Measurements from ENCODE around the gene EMD.
A peak's percentile ranks its signal among the peaks of the same experiment; 100 is the strongest.
"Not testable (repeated sequence)": the region's sequence is repeated elsewhere in the genome, so short reads cannot be mapped to it uniquely, and the experiment has no call there.

The EMD gene

DNA sequence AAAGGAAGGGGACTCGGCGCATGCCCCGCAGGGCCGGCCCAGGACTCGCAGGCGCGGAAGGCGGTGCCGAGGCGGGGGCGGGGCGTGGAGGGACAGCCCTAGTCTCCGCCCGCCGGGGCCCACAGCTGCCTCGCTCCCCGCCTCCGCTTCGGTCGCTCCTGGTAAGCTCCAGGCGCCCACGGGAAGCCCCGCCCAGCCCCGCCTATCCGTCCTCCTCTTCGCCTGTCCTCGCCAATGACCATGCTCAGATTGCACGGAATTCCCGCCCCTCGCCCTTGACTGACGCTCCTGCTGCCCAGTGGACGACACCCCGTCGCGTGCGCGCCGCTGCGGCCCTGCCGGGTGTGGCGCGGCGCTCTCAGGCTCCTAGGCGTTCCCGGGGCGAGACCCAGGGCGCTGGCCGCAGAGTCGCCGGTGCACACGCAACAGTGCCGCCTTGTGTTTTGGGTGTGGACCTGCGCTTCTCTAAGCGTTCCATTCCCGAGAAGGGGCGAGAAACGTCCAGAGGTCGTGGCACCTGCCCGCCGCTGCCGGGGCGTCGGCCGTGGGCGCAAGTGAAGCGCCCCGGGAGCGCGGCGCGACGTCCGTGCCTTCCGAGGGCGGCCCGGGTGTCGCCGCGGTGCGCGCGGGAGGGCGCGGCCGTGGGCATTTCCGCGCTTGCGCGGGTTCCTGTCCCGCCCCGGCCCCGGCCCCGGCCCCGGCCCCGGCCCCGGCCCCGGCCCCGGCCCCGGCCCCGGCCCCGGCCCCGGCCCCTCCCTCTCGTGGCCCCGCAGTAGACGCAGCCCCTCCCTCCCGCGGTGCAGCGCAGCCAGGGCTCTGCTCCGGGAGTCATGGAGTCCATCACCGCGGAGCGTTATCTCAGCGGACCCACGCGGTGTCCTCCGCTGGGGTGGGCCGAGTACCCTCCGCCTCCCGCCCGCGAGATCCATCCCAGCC is 11.0 kb downstream of the EMD start:
- not testable (repeated sequence) for DNase-seq (ENCODE audit: extremely low read depth in 1 of 2, low read depth in 1 of 2)

DNA sequence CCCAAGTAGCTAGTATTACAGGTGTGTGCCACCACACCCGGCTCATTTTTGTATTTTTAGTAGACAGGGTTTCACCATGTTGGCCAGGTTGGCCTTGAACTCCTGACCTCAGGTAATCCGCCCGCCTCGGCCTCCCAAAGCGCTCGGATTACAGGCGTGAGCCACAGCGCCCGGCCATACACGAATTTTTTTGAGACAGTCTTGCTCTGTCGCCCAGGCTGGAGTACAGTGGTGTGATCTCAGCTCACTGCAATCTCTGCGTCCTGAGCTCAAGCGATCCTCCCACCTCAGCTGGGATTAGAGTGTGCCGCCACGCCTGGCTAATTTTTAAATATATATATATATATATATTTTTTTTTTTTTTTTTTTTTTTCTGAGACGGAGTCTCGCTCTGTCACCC is 17.3 kb downstream of the EMD start:
- not testable (repeated sequence) for DNase-seq (ENCODE audit: extremely low read depth in 1 of 2, low read depth in 1 of 2)

DNA sequence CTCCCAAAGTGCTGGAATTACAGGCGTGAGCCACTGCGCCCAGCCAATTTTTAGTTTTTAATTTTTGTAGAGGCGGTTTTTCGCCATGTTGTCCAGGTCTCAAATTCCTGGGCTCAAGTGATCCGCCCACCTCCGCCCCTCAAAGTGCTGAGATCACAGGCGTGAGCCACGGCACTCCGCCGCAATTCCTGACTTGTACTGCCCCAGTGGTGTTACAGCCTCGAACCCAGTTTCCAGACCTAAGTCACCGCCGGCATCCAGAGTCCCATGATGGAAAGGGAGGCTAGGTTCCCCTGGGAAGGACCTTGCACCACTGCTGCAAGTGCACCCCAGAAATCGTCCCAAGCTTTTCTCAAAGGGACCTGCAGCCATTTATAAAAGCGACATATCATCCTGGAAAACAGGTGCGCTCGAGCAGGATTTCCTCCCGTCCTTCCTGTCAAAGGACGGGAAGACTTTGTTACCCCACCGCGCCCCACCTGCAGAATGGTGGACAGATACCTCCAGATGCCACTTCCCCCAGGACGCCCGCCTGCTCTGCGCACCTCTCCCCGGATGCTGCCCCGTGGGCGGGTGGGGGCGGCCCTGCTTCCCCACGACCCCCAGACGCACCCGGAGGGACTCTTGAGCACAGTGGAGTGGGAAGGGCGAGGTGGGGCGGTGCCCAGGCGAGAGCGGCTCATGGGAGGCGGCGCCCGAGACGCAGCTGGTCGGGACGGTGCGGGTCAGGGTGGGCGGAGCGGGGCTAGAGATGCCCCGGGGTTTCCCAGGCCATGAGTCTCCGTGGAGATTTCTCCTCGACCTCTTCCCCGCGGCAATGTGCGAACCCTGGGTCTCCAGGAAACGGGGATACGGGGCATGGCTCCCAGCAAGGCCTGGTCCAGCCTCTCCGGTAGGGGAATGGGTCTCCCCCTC is 18.1 kb downstream of the EMD start:
- DNase-seq (ENCODE audit: extremely low read depth in 1 of 2, low read depth in 1 of 2): no peak

DNA sequence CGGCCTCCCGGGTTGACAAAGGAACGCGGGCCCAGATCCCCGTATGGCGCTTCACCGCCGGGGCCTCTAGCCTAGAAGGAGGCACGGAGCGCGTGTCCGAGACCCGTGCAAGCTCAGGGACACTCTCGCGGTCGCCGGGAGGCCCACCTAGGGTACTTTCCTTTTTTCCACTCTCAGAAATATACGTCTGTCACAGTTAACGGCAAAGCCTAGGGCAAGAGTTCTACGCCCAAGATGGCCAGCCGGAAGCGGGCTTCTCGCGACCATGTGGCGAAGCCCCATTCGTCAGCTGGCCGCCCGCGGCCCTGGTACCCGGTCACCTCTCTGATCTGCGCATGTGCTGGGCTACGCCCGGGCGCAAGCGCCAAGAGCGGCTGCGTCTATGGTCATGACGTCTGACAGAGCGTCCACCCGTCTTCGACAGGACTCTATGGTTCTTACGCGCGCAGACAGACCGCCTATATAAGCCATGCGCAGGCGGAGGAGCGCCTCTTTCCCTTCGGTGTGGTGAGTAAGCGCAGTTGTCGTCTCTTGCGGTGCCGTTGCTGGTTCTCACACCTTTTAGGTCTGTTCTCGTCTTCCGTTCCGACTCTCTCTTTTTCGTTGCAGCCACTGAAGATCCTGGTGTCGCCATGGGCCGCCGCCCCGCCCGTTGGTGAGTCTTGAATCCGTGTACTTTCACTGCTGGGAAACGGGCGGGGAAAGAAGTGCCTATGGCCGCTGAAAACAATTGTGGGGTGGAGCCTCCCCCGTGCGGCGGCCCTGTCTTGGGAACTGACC is 19.0 kb downstream of the EMD start, which contains the start of gene RPL10:
Gene RPL10 (plus strand): TSS at position 490 of the 780 bp plus-strand sequence. CDS start 143 bp downstream, at position 633.
- peak; percentile 69 to 72 for DNase-seq (ENCODE audit: extremely low read depth in 1 of 2, low read depth in 1 of 2)

DNA sequence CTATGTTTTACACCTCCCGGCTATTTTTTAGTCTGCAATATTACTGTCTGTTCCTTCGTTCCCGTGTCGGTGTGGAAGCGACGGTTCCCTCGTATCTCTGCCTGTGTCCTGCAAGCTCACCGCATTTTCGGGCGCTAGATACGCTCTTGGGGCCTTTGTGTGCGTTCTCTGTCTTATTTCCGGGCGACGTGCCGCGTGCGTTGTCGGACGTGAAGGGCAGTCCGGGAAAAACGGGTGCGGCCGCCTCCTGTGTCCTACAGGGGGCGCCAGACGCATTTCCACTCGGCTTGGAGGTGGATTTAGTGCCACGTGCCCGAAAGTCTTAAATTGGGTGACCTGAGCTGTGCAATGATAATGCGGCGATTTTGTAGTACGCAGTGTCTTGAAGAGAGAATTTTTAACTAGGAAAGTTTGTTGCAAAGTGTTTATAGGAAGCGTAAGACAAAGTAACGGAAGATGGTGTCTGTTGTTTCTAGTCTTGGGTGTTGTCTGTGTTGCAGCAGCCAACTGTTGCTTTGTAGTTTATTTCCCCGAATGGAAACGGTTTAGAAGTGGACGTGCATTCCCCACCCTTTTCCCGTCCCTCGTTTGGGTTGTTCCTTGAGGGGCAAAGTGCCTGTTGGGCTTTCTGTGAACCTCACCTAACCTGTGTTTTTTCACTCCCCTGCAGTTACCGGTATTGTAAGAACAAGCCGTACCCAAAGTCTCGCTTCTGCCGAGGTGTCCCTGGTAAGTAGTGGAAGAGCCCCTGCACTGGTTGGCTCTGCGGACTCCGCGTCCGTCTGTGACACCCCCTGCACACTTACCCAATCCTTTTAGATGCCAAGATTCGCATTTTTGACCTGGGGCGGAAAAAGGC is 19.8 kb downstream of the EMD start:
- peak; percentile 50 to 67 for DNase-seq (ENCODE audit: extremely low read depth in 1 of 2, low read depth in 1 of 2)

DNA sequence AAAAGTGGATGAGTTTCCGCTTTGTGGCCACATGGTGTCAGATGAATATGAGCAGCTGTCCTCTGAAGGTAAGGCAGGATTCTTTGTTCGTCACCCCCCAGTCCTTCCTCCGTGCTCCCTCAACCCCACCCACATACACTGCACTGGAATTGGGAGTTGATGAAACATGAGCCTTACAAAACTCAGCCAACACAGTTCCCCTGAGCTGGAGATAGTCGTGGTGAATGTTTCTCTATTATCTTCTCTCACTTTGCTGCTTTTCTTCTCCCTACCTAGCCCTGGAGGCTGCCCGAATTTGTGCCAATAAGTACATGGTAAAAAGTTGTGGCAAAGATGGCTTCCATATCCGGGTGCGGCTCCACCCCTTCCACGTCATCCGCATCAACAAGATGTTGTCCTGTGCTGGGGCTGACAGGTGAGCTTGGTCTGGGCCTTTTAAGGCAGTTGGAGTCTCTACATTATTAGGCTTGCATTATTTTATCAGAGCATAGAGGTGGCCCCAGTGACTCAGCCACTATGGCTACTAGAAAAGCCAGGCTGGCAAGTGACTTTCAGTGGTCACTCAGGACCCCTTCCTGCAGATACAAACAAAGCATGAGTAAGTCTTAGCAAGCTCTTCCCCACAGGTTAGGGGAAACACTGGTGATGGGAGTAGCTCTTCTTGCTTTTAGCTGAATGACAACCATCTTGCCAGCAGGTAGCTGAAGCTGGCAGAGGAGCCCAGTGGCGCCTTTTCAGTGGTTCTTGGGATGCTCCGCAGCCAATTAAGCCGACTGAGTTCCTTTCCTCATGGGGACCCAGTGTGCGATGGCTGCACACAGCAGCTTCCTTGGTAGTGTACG is 20.7 kb downstream of the EMD start:
- DNase-seq (ENCODE audit: extremely low read depth in 1 of 2, low read depth in 1 of 2): no peak

DNA sequence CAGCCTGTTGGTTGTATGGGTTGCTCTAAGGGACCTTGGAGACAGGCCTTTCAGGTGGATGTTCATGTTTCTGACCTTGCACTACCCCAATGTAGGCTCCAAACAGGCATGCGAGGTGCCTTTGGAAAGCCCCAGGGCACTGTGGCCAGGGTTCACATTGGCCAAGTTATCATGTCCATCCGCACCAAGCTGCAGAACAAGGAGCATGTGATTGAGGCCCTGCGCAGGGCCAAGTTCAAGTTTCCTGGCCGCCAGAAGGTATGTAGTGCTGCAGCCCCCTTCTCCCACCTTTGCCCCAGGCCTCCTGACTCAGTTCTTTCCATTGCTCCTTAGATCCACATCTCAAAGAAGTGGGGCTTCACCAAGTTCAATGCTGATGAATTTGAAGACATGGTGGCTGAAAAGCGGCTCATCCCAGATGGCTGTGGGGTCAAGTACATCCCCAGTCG is 21.3 kb downstream of the EMD start:
- not testable (repeated sequence) for DNase-seq (ENCODE audit: extremely low read depth in 1 of 2, low read depth in 1 of 2)

DNA sequence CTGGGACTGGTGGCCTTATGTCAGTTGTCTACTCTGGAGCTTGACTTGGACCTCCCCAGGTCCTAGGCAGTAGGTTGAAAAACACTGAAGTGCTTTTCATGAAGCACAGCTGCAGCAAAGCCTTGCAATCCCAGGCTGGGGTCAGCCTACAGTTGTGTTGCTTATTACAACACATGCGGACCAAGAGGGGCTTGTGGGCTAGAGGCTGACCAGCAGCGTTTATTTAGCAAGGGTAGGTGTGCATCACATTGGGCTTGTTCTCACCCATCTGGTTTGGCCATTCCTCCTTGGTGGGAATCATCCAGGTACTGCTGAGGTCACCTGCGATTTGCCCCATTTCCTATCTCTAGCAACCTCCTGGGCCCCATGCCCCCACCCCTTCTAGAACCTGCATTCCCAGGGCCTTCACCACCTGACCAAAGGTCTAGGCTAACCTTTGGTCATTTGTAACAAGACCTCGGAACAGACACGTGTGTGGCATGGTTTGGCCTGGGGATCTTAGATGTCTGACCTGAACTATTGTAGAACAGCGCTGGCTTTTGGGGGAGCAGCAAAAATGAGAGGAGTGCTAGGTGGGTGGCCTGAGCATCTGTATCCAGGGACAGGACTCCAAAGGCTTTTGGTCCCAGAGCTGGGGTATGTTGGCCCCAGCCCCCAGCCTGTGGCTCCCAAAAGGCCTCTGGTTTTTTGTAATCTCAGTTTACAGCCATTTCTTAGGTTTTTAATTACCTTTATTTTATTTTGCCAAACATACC is 22.1 kb downstream of the EMD start:
- no peak for DNase-seq (ENCODE audit: extremely low read depth in 1 of 2, low read depth in 1 of 2)

DNA sequence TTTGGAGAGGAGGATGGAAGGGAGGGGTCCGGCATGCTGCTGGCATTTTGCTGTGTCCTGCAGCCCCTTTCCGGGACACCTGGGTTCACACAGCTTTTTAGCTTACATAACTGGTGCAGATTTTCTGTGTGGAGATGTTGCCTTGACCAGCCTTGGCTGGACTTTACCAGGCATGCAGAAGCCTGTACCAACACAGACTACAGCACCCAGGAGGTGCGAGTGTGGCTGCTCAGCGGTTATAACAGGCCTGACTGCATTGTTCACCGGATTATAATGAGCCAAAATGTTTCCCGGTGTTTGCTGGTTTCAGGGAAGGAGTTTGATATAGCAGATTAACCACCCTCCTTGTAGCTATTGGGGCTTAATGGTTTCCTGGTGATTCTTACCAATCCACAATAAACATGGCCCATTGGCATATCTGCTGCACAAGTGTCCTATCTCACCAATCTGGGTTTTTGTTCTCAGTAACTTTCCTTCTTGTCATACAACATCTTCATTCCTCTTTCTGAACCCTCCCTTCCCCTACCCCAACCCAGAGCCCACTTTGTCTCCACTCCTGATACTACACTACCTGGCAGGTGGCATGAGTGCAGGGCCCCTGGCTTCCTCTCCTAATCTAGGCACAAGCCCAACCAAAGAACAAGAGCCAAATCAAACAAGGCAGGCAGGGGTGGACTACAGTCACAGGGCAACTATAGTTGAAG is 23.0 kb downstream of the EMD start:
- no peak for DNase-seq (ENCODE audit: extremely low read depth in 1 of 2, low read depth in 1 of 2)

DNA sequence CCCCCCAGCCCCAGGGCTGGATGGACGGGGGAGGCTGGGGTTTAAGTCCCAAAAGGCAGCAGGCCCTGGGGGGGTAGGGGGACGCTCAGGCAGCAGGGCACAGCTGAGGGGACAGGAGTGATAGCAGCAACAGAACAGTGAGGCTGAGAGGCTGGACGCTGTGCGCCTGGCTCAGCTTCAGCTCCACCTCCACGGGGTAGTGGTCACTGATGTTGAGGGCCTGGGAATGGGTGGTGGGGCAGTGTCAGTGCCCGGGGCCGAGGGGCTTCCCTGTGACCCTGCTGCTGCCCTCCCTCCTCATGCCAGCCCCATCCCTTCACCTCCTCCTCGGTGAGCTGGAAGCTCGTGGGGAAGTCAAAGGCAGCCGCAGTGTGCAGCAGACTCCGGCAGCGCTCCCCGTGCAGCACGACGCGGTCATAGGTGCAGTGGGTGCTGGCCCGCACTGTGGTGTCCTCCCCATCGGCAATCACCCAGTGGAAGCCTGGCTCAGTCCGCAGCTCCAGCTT is 23.6 kb downstream of the EMD start:
- no peak for DNase-seq (ENCODE audit: extremely low read depth in 1 of 2, low read depth in 1 of 2)

DNA sequence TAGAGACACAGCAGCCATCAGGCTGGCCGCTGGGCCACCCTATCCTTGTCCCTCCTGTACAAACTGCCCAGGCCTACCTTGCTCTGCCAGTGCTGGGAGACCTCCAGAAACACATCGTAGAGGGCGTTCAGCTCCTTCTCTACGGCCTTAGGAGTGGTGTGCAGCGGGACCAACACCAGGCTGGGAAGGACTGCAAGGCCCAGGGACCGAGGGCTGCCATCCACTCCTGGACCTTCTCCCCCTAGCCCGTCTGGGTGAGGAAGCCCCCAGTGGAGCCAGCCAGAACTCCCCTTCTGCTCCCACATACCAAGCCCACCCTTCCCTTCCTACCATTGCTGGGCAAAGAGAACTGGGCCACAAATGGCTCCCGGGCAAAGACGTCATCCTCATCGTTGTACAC is 24.1 kb downstream of the EMD start:
- DNase-seq (ENCODE audit: extremely low read depth in 1 of 2, low read depth in 1 of 2): no peak

DNA sequence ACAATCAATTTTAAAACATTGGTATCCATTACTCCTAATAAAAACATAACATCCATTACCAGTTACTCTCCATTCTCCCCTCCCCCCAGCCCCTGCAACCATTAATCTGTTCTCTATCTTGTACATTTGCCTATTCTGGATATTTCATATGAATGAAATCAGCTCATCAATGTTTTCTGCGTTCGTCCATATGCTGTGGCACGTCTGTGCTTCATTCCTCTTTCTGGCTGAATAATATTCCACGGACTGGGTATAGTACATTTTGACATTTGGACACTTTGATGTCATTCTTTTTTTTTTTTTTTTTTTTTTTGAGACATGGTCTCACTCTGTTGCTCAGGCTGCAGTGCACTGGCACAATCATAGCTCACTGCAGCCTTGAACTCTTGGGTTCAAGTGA is 24.8 kb downstream of the EMD start:
- no peak for DNase-seq (ENCODE audit: extremely low read depth in 1 of 2, low read depth in 1 of 2)

DNA sequence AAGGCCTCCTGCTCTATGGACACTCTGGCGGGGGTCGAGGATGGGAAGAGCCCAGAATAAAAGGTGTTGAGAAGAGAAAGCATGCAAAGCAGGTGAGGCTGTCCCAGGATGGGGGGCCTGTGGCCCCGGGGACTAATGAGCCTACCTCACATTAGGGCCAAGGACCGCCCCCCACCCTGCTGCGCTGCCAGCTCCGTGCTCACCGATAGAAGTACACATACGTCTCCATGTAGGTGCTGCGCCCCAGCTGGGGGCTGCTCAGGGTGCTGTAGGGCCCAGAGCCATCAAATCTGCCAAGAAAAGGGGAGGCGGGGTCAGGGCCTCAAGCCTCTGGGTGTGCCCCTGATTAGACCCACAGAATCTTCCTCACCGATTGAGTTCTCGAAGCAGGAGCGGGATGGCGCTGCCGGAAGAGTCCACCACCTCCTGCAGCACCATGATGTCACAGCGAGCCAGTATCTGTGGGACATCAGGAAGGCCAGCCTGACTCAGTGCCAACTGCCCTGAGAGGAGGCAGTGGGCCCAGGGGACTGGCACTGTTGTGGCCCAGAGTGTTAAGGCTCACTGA is 25.6 kb downstream of the EMD start:
- DNase-seq (ENCODE audit: extremely low read depth in 1 of 2, low read depth in 1 of 2): no peak

DNA sequence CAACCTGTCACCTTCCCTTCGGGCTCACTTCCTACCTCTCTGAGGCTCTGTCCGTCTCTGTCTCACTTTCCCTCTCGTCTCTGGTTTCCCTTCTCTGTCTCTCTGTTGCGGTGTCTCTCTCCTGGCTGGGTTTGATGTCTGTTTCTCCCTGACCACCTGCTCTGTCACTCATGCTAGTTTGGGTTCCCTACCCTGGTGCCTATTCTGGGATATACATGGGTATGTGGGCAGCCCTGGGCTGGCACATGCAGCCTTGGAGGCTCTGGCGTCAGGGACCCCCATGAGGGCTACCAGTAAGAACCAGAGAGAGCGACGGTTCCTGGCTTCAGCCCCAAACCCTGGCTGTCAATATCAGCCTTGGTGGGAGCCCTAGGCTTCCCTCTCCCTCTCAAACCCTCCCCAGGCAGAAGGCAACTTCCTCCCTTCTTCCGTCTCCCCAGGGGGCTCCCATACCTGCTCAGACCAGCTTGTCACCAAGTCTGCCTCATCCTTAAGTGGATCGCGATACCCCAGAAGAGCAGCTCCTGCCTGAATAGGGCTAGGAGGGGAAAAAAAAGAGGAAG is 29.6 kb downstream of the EMD start:
- no peak for DNase-seq (ENCODE audit: extremely low read depth in 1 of 2, low read depth in 1 of 2)

DNA sequence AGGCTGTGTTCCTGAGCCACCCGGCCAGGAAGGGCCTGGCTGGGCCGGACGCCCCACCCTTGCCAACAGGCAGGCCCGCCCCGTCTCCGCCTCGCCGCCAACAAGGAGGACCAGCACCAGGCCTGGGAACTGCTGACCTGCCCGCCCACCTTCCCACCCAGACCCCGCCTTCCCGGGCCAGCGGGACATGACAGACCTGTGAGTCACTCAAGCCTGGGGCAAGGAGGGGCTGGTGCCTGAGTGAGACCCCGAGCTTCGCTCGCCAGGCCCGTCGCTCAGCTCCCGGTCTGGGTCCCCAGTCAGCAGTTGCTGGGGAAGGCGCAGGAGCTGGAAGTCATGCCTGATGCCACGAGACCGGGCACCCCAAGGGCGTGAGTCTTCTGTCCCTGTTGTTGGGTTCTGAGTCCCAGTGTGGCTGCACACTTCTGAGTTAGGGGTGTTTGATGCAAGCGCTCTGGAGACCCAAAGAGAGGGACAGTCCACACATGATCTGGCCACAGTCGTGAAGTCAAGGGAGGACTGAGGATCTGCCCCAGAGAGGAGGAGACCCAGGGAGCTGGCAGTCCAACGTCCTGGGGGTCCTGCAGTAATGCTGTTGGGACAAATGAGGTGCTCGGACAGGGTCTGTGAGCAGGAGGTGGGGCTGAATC is 30.3 kb downstream of the EMD start, which contains the start of gene DNASE1L1:
Gene DNASE1L1 (minus strand): TSS at position 33 of the 650 bp plus-strand sequence. CDS start 3,686 bp downstream, outside the sequence.
- DNase-seq (ENCODE audit: extremely low read depth in 1 of 2, low read depth in 1 of 2): no peak

DNA sequence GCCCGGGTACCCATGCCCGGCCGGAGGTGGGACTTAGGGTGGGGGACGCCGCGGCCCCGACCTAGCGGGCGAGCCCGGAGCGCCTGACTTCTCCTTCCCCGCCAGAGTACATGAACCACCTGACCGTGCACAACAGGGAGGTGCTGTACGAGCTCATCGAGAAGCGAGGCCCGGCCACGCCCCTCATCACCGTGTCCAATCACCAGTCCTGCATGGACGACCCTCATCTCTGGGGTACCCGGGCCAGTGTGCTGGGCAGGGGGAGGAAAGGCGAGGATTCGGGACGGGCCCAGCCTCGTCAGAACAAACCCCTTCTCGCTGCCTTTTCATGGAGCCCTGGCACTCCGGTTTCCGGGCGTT is 32.9 kb downstream of the EMD start:
- DNase-seq (ENCODE audit: extremely low read depth in 1 of 2, low read depth in 1 of 2): peak in 1 of 2 donors; percentile 33

Measured in activated CD8-positive, alpha-beta memory T cell treated with anti-CD3 and anti-CD28 coated beads for 1 hour (primary cell).